A549 (cell line): Measurements from ENCODE around the gene PLEKHA4. TPM values are rescaled to one million over a fixed set of nuclear protein-coding genes. Genes with fewer than 3 reads are reported as not detected.

ENCODE experiments used
- ATAC-seq, 2 experiments: fragments of 200-7000 bp in 1 of 2; fragments of >200 bp in 1 of 2; cut with Nextera tagmentation in 1 of 2; cut with Tn5 transposase in 1 of 2; 3 replicates each; pipeline versions ENCODE4 v1.8.0 to v1.9.1; 2018 to 2020; ENCODE audit warnings: mild to moderate bottlenecking in 1 of 2, moderate library complexity in 1 of 2
- CTCF ChIA-PET: fragments of 300-600 bp; sonication (Branson Sonifier 250); formaldehyde crosslinking; extraction: SDS; loops from one replicate; lab custom pipeline; 2021; ENCODE audit warnings: antibody characterized with exemption, inconsistent platforms; lab: Yijun Ruan, JAX
- POLR2A ChIA-PET: fragments of 350-600 bp; formaldehyde crosslinking; extraction: SDS; loops from one replicate; lab custom pipeline; 2021; ENCODE audit warnings: antibody characterized with exemption, inconsistent platforms; lab: Yijun Ruan, JAX
- DNase-seq, 2 experiments: peaks; one replicate each; pipeline versions ENCODE4 v3.0.0 to v3.0.0-alpha.2; 2011 to 2016; ENCODE audit warnings: low read depth in 1 of 2, low spot score in 1 of 2
- FAIRE-seq: peaks from 2 replicates; lab custom pipeline; 2011; peaks lifted over from hg19 to GRCh38; lab: Jason Lieb, UNC
- H3K27ac ChIP-seq, 2 experiments: fragments of >200 bp; sonication (Bioruptor Twin); formaldehyde crosslinking; 3 replicates each; pipeline ENCODE4 v1.5.1; 2016 to 2017
- H3K4me1 ChIP-seq: fragments of >200 bp; sonication (Bioruptor Twin); formaldehyde crosslinking; 3 replicates; pipeline ENCODE4 v1.6.1; 2016
- H3K4me2 ChIP-seq: fragments of >200 bp; sonication (Bioruptor Twin); formaldehyde crosslinking; 3 replicates; pipeline ENCODE4 v1.6.1; 2016
- H3K4me3 ChIP-seq: fragments of >200 bp; sonication (Bioruptor Twin); formaldehyde crosslinking; 3 replicates; pipeline ENCODE4 v1.5.1; 2016
- H3K9me3 ChIP-seq: fragments of >200 bp; sonication (Bioruptor Twin); formaldehyde crosslinking; 3 replicates; pipeline ENCODE4 v1.6.1; 2016
- ATOH8 ChIP-seq: fragments of 250-450 bp; sonication (Bioruptor Pico); IDR thresholded peaks from 2 replicates; pipeline ENCODE4 v1.5.0; 2020; ENCODE audit warnings: low read depth, mild to moderate bottlenecking, moderate library complexity
- CBX2 ChIP-seq: fragments of 200-600 bp; sonication (generic); IDR thresholded peaks from 2 replicates; pipeline ENCODE4 v1.6.1; 2016; ENCODE audit warnings: low read depth, mild to moderate bottlenecking, borderline replicate concordance
- CHD2 ChIP-seq: fragments of 150-350 bp; IDR thresholded peaks from 2 replicates; pipeline ENCODE4 v1.6.1; 2014; ENCODE audit warnings: low read length; ENCODE audit not compliant: partially characterized antibody
- CTCF ChIP-seq: fragments of >200 bp; sonication (Bioruptor Twin); formaldehyde crosslinking; IDR thresholded peaks from 3 replicates; pipeline ENCODE4 v1.5.1; 2016
- EHMT2 ChIP-seq: fragments of 200-600 bp; sonication (generic); IDR thresholded peaks from 2 replicates; pipeline ENCODE4 v1.6.1; 2016; ENCODE audit warnings: antibody characterized with exemption, low read depth, mild to moderate bottlenecking, moderate library complexity
- EP300 ChIP-seq, 2 experiments: fragments of >200 bp; sonication (Bioruptor Twin); formaldehyde crosslinking; IDR thresholded peaks; 2 replicates in 1 of 2; 3 replicates in 1 of 2; pipeline ENCODE4 v1.6.1; 2016 to 2017
- FOSB ChIP-seq: fragments of 250-450 bp; sonication (Bioruptor Pico); IDR thresholded peaks from 2 replicates; pipeline ENCODE4 v1.5.0; 2020; ENCODE audit warnings: mild to moderate bottlenecking, moderate library complexity
- FOSL2 ChIP-seq, 2 experiments: fragments of 450-650 bp in 1 of 2; fragments of >200 bp in 1 of 2; sonication (Bioruptor Twin) in 1 of 2; formaldehyde crosslinking; IDR thresholded peaks; 2 replicates each; pipeline versions ENCODE4 v1.5.0 to v1.6.1; 2016 to 2020; ENCODE audit warnings: mild to moderate bottlenecking in 1 of 2, moderate library complexity in 1 of 2
- GATA3 ChIP-seq: IDR thresholded peaks from 2 replicates; pipeline ENCODE4 v1.6.1; 2012; ENCODE audit warnings: borderline replicate concordance
- HOXA7 ChIP-seq: fragments of 250-450 bp; sonication (Bioruptor Pico); IDR thresholded peaks from 2 replicates; pipeline ENCODE4 v1.5.0; 2020; ENCODE audit warnings: mild to moderate bottlenecking, moderate library complexity
- HOXB5 ChIP-seq: fragments of 250-450 bp; sonication (Bioruptor Pico); IDR thresholded peaks from 2 replicates; pipeline ENCODE4 v1.5.0; 2020; ENCODE audit warnings: mild to moderate bottlenecking, moderate library complexity
- JUN ChIP-seq, 2 experiments: fragments of >200 bp; sonication (Bioruptor Twin); formaldehyde crosslinking; IDR thresholded peaks; 2 replicates in 1 of 2; 3 replicates in 1 of 2; pipeline ENCODE4 v1.6.1; 2016 to 2017
- JUNB ChIP-seq: fragments of >200 bp; sonication (Bioruptor Twin); formaldehyde crosslinking; IDR thresholded peaks from 2 replicates; pipeline ENCODE4 v1.6.1; 2016
- MAFK ChIP-seq: fragments of 450-650 bp; IDR thresholded peaks from 2 replicates; pipeline ENCODE4 v1.6.1; 2014; ENCODE audit not compliant: partially characterized antibody
- MAZ ChIP-seq: fragments of 150-350 bp; IDR thresholded peaks from 2 replicates; pipeline ENCODE4 v1.6.1; 2014; ENCODE audit warnings: antibody characterized with exemption, low read depth, low read length, borderline replicate concordance
- RARB ChIP-seq: fragments of 250-450 bp; sonication (Bioruptor Pico); IDR thresholded peaks from 2 replicates; pipeline ENCODE4 v1.8.0; 2021; ENCODE audit warnings: mild to moderate bottlenecking, moderate library complexity
- REST ChIP-seq: fragments of 200-600 bp; sonication (generic); IDR thresholded peaks from 2 replicates; pipeline ENCODE4 v1.6.1; 2016; ENCODE audit warnings: antibody characterized with exemption, mild to moderate bottlenecking, moderate library complexity
- SREBF2 ChIP-seq: fragments of 450-650 bp; IDR thresholded peaks from 2 replicates; pipeline ENCODE4 v1.6.1; 2014; ENCODE audit warnings: mild to moderate bottlenecking, moderate library complexity
- ZSCAN20 ChIP-seq: fragments of 250-450 bp; sonication (Bioruptor Pico); IDR thresholded peaks from 2 replicates; pipeline ENCODE4 v1.8.0; 2022; ENCODE audit warnings: mild to moderate bottlenecking, moderate library complexity
- whole genome bisulfite sequencing: methylation state at CpG from one replicate; pipeline ENCODE4 v1.1.6; 2017; ENCODE audit errors: missing lambda C conversion rate; 5-methylcytosine and 5-hydroxymethylcytosine counted together
- polyA plus RNA-seq, 4 experiments: library from polyadenylated mRNA; depleted of rRNA in 3 of 4; stranded (reverse); fragments of >200 nt; fragmentation: RNase III in 1 of 4; extraction: RNeasy Plus Mini Kit Qiagen cat#74134 plus additional on column Dnase treatment in 1 of 4; gene quantifications; 2 replicates in 3 of 4; 3 replicates in 1 of 4; pipeline ENCODE4 v1.2.3, GENCODE V29; 2011 to 2017
- TF ChIP-seq, protein P1 (sequence below): fragments of >200 bp; sonication (Bioruptor Twin); formaldehyde crosslinking; IDR thresholded peaks from 3 replicates; pipeline ENCODE4 v1.6.1; 2016

The PLEKHA4 gene
- polyA plus RNA-seq, 2 of the 4 experiments (the other 2 are of a cell fraction) = 0.34 to 0.46 TPM

GRCh38 chr19:48798937-48799336 is 69.5 kb downstream of the PLEKHA4 start (continued):
- TF ChIP-seq SREBF2 = no peak
- no peak for TF ChIP-seq FOSL2 (IDR thresholded peaks at IDR 0.05)
- no peak for TF ChIP-seq FOSL2 (CRISPR knock-in tag; IDR thresholded peaks at IDR 0.05)
- no peak for TF ChIP-seq HOXA7 (CRISPR knock-in tag)
- TF ChIP-seq MAFK = no peak
- TF ChIP-seq, all 56 proteins: peak for 0

DNA sequence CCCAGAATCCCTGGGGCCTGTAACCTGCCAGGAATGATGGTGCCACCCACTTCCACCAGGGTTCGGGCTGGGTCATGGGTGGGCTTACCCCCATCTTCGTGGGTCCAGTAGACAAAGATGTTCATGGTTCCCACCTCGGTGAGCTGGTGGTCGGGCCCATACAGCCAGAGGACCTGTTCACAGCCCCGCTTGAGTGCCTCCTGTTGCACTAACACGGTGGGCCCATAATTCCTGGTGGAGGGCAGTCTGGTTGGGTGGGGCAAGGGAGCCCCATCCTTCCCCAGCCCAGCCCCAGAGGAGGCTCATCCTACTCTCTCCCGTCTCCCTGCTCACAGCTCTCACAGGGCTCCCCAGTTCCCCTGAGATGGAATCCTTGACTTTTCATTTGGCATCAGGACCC is 71.3 kb downstream of the PLEKHA4 start:
- Histone ChIP-seq H3K4me2 (no peak overlapping the region), H3K27ac (no peak overlapping the region), H3K4me1 (peaks cover 5% of the 10 kb centered on the region; the same call in 2 of the 3 replicates), H3K4me3 (no peak overlapping the region), H3K9me3 (no peaks in the 10 kb centered on the region)
- DNase-seq (no peak), FAIRE-seq (no peak), ATAC-seq (no peak)
- no peak for TF ChIP-seq MAFK
- TF ChIP-seq GATA3 = no peak
- no peak for TF ChIP-seq SREBF2
- TF ChIP-seq JUN (IDR thresholded peaks at IDR 0.05) = no peak
- no peak for TF ChIP-seq CTCF
- TF ChIP-seq CHD2 = no peak
- TF ChIP-seq EP300 (IDR thresholded peaks at IDR 0.05) = no peak
- TF ChIP-seq EHMT2 = no peak
- TF ChIP-seq HOXB5 (CRISPR knock-in tag) = no peak
- no peak for TF ChIP-seq RARB (CRISPR knock-in tag)
- TF ChIP-seq MAZ = no peak
- no peak for TF ChIP-seq REST
- TF ChIP-seq ATOH8 (CRISPR knock-in tag) = no peak
- no peak for TF ChIP-seq ZSCAN20 (CRISPR knock-in tag)
- TF ChIP-seq FOSB = no peak
- TF ChIP-seq CBX2 = no peak
- no peak for TF ChIP-seq FOSL2 (IDR thresholded peaks at IDR 0.05)
- no peak for TF ChIP-seq FOSL2 (CRISPR knock-in tag; IDR thresholded peaks at IDR 0.05)
- TF ChIP-seq JUNB = no peak
- TF ChIP-seq, protein P1, sequence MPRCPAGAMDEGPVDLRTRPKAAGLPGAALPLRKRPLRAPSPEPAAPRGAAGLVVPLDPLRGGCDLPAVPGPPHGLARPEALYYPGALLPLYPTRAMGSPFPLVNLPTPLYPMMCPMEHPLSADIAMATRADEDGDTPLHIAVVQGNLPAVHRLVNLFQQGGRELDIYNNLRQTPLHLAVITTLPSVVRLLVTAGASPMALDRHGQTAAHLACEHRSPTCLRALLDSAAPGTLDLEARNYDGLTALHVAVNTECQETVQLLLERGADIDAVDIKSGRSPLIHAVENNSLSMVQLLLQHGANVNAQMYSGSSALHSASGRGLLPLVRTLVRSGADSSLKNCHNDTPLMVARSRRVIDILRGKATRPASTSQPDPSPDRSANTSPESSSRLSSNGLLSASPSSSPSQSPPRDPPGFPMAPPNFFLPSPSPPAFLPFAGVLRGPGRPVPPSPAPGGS = no peak
- 77% methylated on average over 7 of the region's 7 CpGs for WGBS
- ChIA-PET POLR2A (interaction anchor here (1.1 kb wide), 1 partner anchor 28 kb away, joined by 3 read pairs; no protein-coding TSS in a partner anchor), CTCF (interaction anchor here (0.9 to 17.2 kb wide), 9 partner anchors 10 to 428 kb away, joined by 3 to 927 read pairs (median 123); partner anchors contain the start of genes BCAT2, FTL, GYS1 and HSD17B14)
